ENCODE results near the gene SIRT2. TPM values are rescaled to one million over a fixed set of nuclear protein-coding genes. Genes with fewer than 3 reads are reported as not detected.

Gene SIRT2
- total RNA-seq, 1 experiment from 2014 or later, result 15.4 TPM

- DNase-seq (ENCODE audit: low read depth, low spot score) (no peak), ATAC-seq (no peak)
- Histone ChIP-seq H3K4me2 (ENCODE audit: low read length) (no peak overlapping the region), H3K9ac (ENCODE audit: low read length) (no peak overlapping the region), H3K4me3 (replicated peaks in 1 of 2; ENCODE audit: low read depth in 1 of 2, low read length in 2 of 2) (no peak overlapping the region), H3K9me2 (ENCODE audit: insufficient read depth) (no peaks in the 10 kb centered on the region), H3K36me3 (ENCODE audit: control insufficient read depth in 1 of 2, insufficient read depth in 2 of 2, low read length in 2 of 2) (peaks cover 73 to 86% of the 10 kb centered on the region in 2 experiments), H3K4me1 (ENCODE audit: control insufficient read depth in 1 of 2, insufficient read depth in 2 of 2, low read length in 2 of 2) (peaks cover 0 to 26% of the 10 kb centered on the region in 2 experiments; a peak in 2 of 4 replicates), H3K27ac (ENCODE audit: low read depth, low read length) (0 out of 2 replicates have a peak overlapping the region, but pooled peaks have one; percentile 10), H4K20me1 (ENCODE audit: insufficient read depth) (peaks cover 23% of the 10 kb centered on the region), H2AFZ (ENCODE audit: low read depth, low read length, poor library complexity, severe bottlenecking) (no peak overlapping the region), H3K9me3 (ENCODE audit: control insufficient read depth in 1 of 2, insufficient read depth in 1 of 2, low read depth in 1 of 2, low read length in 2 of 2) (no peaks in the 10 kb centered on the region), H3K27me3 (ENCODE audit: insufficient read depth, low read length) (no peaks in the 10 kb centered on the region), H3K79me2 (ENCODE audit: insufficient read depth, low read length) (peaks cover 54% of the 10 kb centered on the region)
- intact Hi-C loops (cut with micrococcal nuclease), result no loop called here
- CTCF ChIA-PET, result no interaction called here
- no TSS peak for BruUV-seq (replicated peaks)
- RAD21 ChIA-PET (ENCODE audit: low non-redundant PET in 1 of 2, low total read pairs in 2 of 2, uncharacterized antibody in 2 of 2, unreplicated experiment in 2 of 2), result no interaction called here
- POLR2A ChIA-PET, result interaction anchor here (1.2 to 3.0 kb wide), 3 partner anchors 9 to 195 kb away, joined by 3 to 16 read pairs (median 5); no protein-coding TSS in a partner anchor
- no peak for TF ChIP-seq SP1 (IDR thresholded peaks at IDR 0.05; ENCODE audit: low read depth)
- TF ChIP-seq POLR2AphosphoS5 (IDR thresholded peaks at IDR 0.05; ENCODE audit: low read depth, low read length), result peak; percentile 42
Observed at GRCh38 chr19:38839816-38840582, 59.4 kb downstream of the SIRT2 start.

- Histone ChIP-seq H3K9ac (ENCODE audit: low read length) (peak overlapping the region; percentile 31), H3K4me2 (ENCODE audit: low read length) (peak overlapping the region; percentile 23; the same call in 1 of the 2 replicates), H3K27me3 (ENCODE audit: insufficient read depth, low read length) (no peaks in the 10 kb centered on the region), H3K9me3 (ENCODE audit: control insufficient read depth in 1 of 2, insufficient read depth in 1 of 2, low read depth in 1 of 2, low read length in 2 of 2) (no peaks in the 10 kb centered on the region), H4K20me1 (ENCODE audit: insufficient read depth) (peaks cover 19% of the 10 kb centered on the region; the same call in 1 of the 2 replicates), H3K27ac (ENCODE audit: low read depth, low read length) (peak overlapping the region; percentile 15), H3K9me2 (ENCODE audit: insufficient read depth) (no peaks in the 10 kb centered on the region), H2AFZ (ENCODE audit: low read depth, low read length, poor library complexity, severe bottlenecking) (no peak overlapping the region), H3K79me2 (ENCODE audit: insufficient read depth, low read length) (peaks cover 46% of the 10 kb centered on the region), H3K36me3 (ENCODE audit: control insufficient read depth in 1 of 2, insufficient read depth in 2 of 2, low read length in 2 of 2) (peaks cover 65 to 79% of the 10 kb centered on the region in 2 experiments), H3K4me3 (replicated peaks in 1 of 2; ENCODE audit: low read depth in 1 of 2, low read length in 2 of 2) (no peak overlapping the region), H3K4me1 (ENCODE audit: control insufficient read depth in 1 of 2, insufficient read depth in 2 of 2, low read length in 2 of 2) (peaks cover 0 to 26% of the 10 kb centered on the region in 2 experiments; a peak in 2 of 4 replicates)
- BruUV-seq (replicated peaks), result no TSS peak
- DNase-seq (ENCODE audit: low read depth, low spot score) (no peak), ATAC-seq (0 out of 2 replicates have a peak, but pooled peaks have one; percentile 1)
- CTCF ChIA-PET, result no interaction called here
- POLR2A ChIA-PET, result interaction anchor here (1.2 to 3.0 kb wide), 3 partner anchors 9 to 194 kb away, joined by 3 to 16 read pairs (median 10); no protein-coding TSS in a partner anchor
- intact Hi-C loops (cut with micrococcal nuclease), result no loop called here
- TF ChIP-seq ZNF274 (IDR thresholded peaks at IDR 0.05; ENCODE audit: low read depth, low read length), result no peak
- TF ChIP-seq POLR2AphosphoS5 (IDR thresholded peaks at IDR 0.05; ENCODE audit: low read depth, low read length), result peak; percentile 49
- peak; percentile 24; the same call in 1 of the 2 replicates for TF ChIP-seq SIN3A (IDR thresholded peaks at IDR 0.05; ENCODE audit: low read depth)
- RAD21 ChIA-PET (ENCODE audit: low non-redundant PET in 1 of 2, low total read pairs in 2 of 2, uncharacterized antibody in 2 of 2, unreplicated experiment in 2 of 2), result no interaction called here
Observed at GRCh38 chr19:38838986-38839761, 60.2 kb downstream of the SIRT2 start.

Measured in HCT116 (cell line).